HepG2 (cell line): ENCODE results near the gene CST1. TPM values are rescaled to one million over a fixed set of nuclear protein-coding genes. Genes with fewer than 3 reads are reported as not detected.

ENCODE experiments used
- ATAC-seq: fragments of 200-7000 bp; cut with Tn5 transposase; 3 replicates; pipeline ENCODE4 v1.9.1; 2020; ENCODE audit warnings: mild to moderate bottlenecking, moderate library complexity
- BruUV-seq: library from RNA; stranded (reverse); fragments of 400-500 nt; replicated peaks from 2 replicates; lab custom pipeline; 2021; lab: Mats Ljungman, UMichigan
- CTCF ChIA-PET: fragments of 300-600 bp; formaldehyde crosslinking; extraction: SDS; loops from one replicate; lab custom pipeline; 2021; ENCODE audit warnings: low total read pairs, inconsistent platforms, low intra/inter-chr PET ratio; lab: Yijun Ruan, JAX
- POLR2A ChIA-PET: fragments of 350-600 bp; sonication (Branson Sonifier 250); formaldehyde crosslinking; loops from one replicate; lab custom pipeline; 2020; ENCODE audit warnings: antibody characterized with exemption, inconsistent platforms; lab: Yijun Ruan, JAX
- DNase-seq: peaks from one replicate; pipeline ENCODE4 v3.0.0-alpha.2; 2015; ENCODE audit warnings: low spot score
- FAIRE-seq: peaks from 3 replicates; lab custom pipeline; 2011; peaks lifted over from hg19 to GRCh38; lab: Jason Lieb, UNC
- H2AFZ ChIP-seq: one replicate; pipeline ENCODE4 v1.6.1; 2011; ENCODE audit warnings: low read length, inconsistent platforms
- H3K27ac ChIP-seq: fragments of 300-600 bp; 3 replicates; pipeline ENCODE4 v1.8.0; 2011; ENCODE audit warnings: mixed run types, mild to moderate bottlenecking, mixed read lengths, low read length, inconsistent platforms; ENCODE audit not compliant: insufficient read depth; ENCODE audit errors: extremely low read length
- H3K27me3 ChIP-seq, 2 experiments: fragments of 200-600 bp in 1 of 2; 2 replicates in 1 of 2; 3 replicates in 1 of 2; pipeline versions ENCODE4 v1.6.0 to v1.8.0; 2011; ENCODE audit warnings: low read length in 2 of 2, mild to moderate bottlenecking in 2 of 2, moderate library complexity in 2 of 2, inconsistent platforms in 1 of 2; ENCODE audit not compliant: insufficient read depth in 2 of 2, control insufficient read depth in 1 of 2
- H3K36me3 ChIP-seq, 2 experiments: fragments of 200-600 bp in 1 of 2; replicated peaks in 1 of 2; 2 replicates in 1 of 2; 3 replicates in 1 of 2; pipeline versions ENCODE4 v1.5.1 to v1.8.0; 2011; ENCODE audit warnings: low read length in 2 of 2, inconsistent platforms in 1 of 2; ENCODE audit not compliant: insufficient read depth in 2 of 2, control insufficient read depth in 1 of 2
- H3K4me1 ChIP-seq: 2 replicates; pipeline ENCODE4 v1.5.1; 2012; ENCODE audit warnings: low read length, inconsistent platforms; ENCODE audit not compliant: insufficient read depth
- H3K4me2 ChIP-seq: 2 replicates; pipeline ENCODE4 v1.6.0; 2011; ENCODE audit warnings: low read depth, low read length, inconsistent platforms
- H3K4me3 ChIP-seq, 3 experiments: fragments of 200-600 bp in 1 of 3; sonication (generic), shearing (Covaris generic) in 1 of 3; replicated peaks in 1 of 3; 2 replicates each; pipeline ENCODE4 v1.5.1; 2011 to 2016; ENCODE audit warnings: low read length in 3 of 3, inconsistent platforms in 2 of 3, low read depth in 2 of 3, mild to moderate bottlenecking in 2 of 3, control low read depth in 1 of 3, mixed read lengths in 1 of 3; ENCODE audit not compliant: insufficient read depth in 1 of 3
- H3K79me2 ChIP-seq: one replicate; pipeline ENCODE4 v1.6.1; 2011; ENCODE audit warnings: low read length, inconsistent platforms; ENCODE audit not compliant: insufficient read depth
- H3K9ac ChIP-seq: 2 replicates; pipeline ENCODE4 v1.6.0; 2011; ENCODE audit warnings: mild to moderate bottlenecking, low read depth, low read length, inconsistent platforms; ENCODE audit not compliant: insufficient read depth
- H3K9me3 ChIP-seq: 2 replicates; pipeline ENCODE4 v1.5.1; 2012; ENCODE audit warnings: mild to moderate bottlenecking, low read length
- H4K20me1 ChIP-seq: 2 replicates; pipeline ENCODE4 v1.6.0; 2011; ENCODE audit warnings: inconsistent platforms, mild to moderate bottlenecking, low read length, moderate library complexity; ENCODE audit not compliant: insufficient read depth
- AHR ChIP-seq: IDR thresholded peaks from 2 replicates; pipeline ENCODE4 v1.6.1; 2018; ENCODE audit warnings: missing genetic modification reagents, missing compliant biosample characterization
- CBX2 ChIP-seq, 2 experiments: fragments of 200-600 bp in 1 of 2; sonication (generic); formaldehyde crosslinking in 1 of 2; IDR thresholded peaks; 2 replicates each; pipeline versions ENCODE4 v1.7.0 to v1.8.1; 2018 to 2022; ENCODE audit warnings: low read depth in 2 of 2, low read length in 1 of 2, mild to moderate bottlenecking in 1 of 2, missing genetic modification reagents in 1 of 2
- CEBPG ChIP-seq: IDR thresholded peaks from 2 replicates; pipeline ENCODE4 v1.6.1; 2016
- ESRRA ChIP-seq: sonication (generic); formaldehyde crosslinking; IDR thresholded peaks from 2 replicates; pipeline ENCODE4 v1.5.1; 2020; ENCODE audit warnings: mild to moderate bottlenecking, low read depth, missing genetic modification reagents
- KLF13 ChIP-seq: sonication (generic); formaldehyde crosslinking; IDR thresholded peaks from 2 replicates; pipeline ENCODE4 v1.4.0; 2020; ENCODE audit warnings: mild to moderate bottlenecking, missing genetic modification reagents
- PREB ChIP-seq: sonication (generic); formaldehyde crosslinking; IDR thresholded peaks from 2 replicates; pipeline ENCODE4 v1.4.0; 2020; ENCODE audit warnings: missing genetic modification reagents
- RARG ChIP-seq: sonication (generic); formaldehyde crosslinking; IDR thresholded peaks from 2 replicates; pipeline ENCODE4 v1.4.0; 2020; ENCODE audit warnings: low read depth, mild to moderate bottlenecking, missing genetic modification reagents
- SATB2 ChIP-seq: sonication (generic); formaldehyde crosslinking; IDR thresholded peaks from 2 replicates; pipeline ENCODE4 v1.5.0; 2020; ENCODE audit warnings: missing genetic modification reagents
- SMARCE1 ChIP-seq: fragments of 450-650 bp; IDR thresholded peaks from 2 replicates; pipeline ENCODE4 v1.6.1; 2017; ENCODE audit warnings: borderline replicate concordance
- ZNF160 ChIP-seq: sonication (generic); formaldehyde crosslinking; IDR thresholded peaks from 2 replicates; pipeline ENCODE4 v1.8.0; 2022; ENCODE audit warnings: mild to moderate bottlenecking, inconsistent platforms, missing genetic modification reagents
- ZNF7 ChIP-seq: IDR thresholded peaks from 2 replicates; pipeline ENCODE4 v1.6.1; 2016; ENCODE audit warnings: missing biosample characterization, missing genetic modification reagents
- ZNF773 ChIP-seq: sonication (generic); formaldehyde crosslinking; IDR thresholded peaks from 2 replicates; pipeline ENCODE4 v1.4.0; 2020; ENCODE audit warnings: missing genetic modification reagents, borderline replicate concordance
- in situ Hi-C: cut with HindIII; loops from 2 replicates; pipeline ENCODE4 v1.10.0; 2017; ENCODE audit warnings: low pct_unique_long_range_greater_than_20kb; ENCODE audit not compliant: extremely low pct_ligation_motif_present
- intact Hi-C: fragments of 100-400 bp; cut with micrococcal nuclease; formaldehyde crosslinking; loops from one replicate; pipeline ENCODE4 v1.10.0; 2022; ENCODE audit not compliant: unreplicated experiment
- polyA plus RNA-seq, 8 experiments: library from polyadenylated mRNA; depleted of rRNA in 3 of 8; stranded (reverse) in 7 of 8; unstranded in 1 of 8; fragments of >200 nt; fragmentation: Illumina TruSeq in 4 of 8; extraction: Trizol in 4 of 8; gene quantifications; 2 replicates each; pipeline versions ENCODE4 v1.2.1 to v1.2.3, GENCODE V29; 2011 to 2016; ENCODE audit warnings: low read depth in 4 of 8, missing spikeins in 1 of 8, mixed read lengths in 1 of 8; ENCODE audit not compliant: insufficient read depth in 1 of 8
- total RNA-seq, 5 experiments: library from RNA; depleted of rRNA; stranded (reverse); fragments of >200 nt; fragmentation: Illumina TruSeq; extraction: Trizol; gene quantifications; 2 replicates each; pipeline ENCODE4 v1.2.3, GENCODE V29; 2016; ENCODE audit warnings: low read depth in 1 of 5
- TF ChIP-seq, protein P1 (sequence below): IDR thresholded peaks from 2 replicates; pipeline ENCODE4 v1.6.1; 2012; ENCODE audit warnings: low read depth, low read length, improper control_type of control experiment

Gene CST1
- total and polyA plus RNA-seq, 2 of the 13 experiments (the other 11 are each of a cell fraction or from before 2014, with no cell fraction given): 0.09 TPM; not detected in 1

DNA sequence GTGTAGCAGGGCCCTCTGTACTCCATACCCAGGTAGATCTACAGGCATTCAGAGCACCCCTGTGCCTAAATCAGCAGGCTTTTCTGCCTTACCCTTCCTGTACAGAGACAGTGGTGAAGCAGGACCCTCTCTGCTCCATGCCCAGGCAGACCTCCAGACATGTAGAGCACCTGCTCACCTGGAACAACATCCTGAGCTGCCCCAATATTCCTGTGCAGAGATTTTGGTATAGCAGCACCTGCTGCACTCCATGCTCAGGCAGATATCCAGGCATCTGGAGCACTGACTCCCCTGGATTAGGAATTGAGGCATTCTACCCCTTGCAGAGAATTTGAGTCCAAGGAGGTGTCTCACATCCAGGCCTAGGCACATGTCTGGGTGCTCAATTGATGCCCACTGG lies 12.6 kb upstream of the CST1 start:
- Histone ChIP-seq H3K4me3 (no peak overlapping the region), H4K20me1 (no peaks in the 10 kb centered on the region), H3K4me2 (no peak overlapping the region), H3K79me2 (no peaks in the 10 kb centered on the region), H3K9me3 (no peaks in the 10 kb centered on the region), H3K27me3 (peaks cover 0 to 2% of the 10 kb centered on the region in 2 experiments; a peak in 3 of 5 replicates), H3K4me1 (no peaks in the 10 kb centered on the region), H3K9ac (no peak overlapping the region), H2AFZ (no peak overlapping the region), H3K27ac (no peak overlapping the region), H3K36me3 (no peaks in the 10 kb centered on the region)
- in situ Hi-C loops (no loop called here), intact Hi-C loops (no loop called here)
- ChIA-PET CTCF (no interaction called here), POLR2A (no interaction called here)
- DNase-seq (no peak), FAIRE-seq (no peak), ATAC-seq (no peak)
- no peak for TF ChIP-seq SMARCE1
- TF ChIP-seq ZNF773 (CRISPR knock-in tag): no peak
- TF ChIP-seq, protein P1, sequence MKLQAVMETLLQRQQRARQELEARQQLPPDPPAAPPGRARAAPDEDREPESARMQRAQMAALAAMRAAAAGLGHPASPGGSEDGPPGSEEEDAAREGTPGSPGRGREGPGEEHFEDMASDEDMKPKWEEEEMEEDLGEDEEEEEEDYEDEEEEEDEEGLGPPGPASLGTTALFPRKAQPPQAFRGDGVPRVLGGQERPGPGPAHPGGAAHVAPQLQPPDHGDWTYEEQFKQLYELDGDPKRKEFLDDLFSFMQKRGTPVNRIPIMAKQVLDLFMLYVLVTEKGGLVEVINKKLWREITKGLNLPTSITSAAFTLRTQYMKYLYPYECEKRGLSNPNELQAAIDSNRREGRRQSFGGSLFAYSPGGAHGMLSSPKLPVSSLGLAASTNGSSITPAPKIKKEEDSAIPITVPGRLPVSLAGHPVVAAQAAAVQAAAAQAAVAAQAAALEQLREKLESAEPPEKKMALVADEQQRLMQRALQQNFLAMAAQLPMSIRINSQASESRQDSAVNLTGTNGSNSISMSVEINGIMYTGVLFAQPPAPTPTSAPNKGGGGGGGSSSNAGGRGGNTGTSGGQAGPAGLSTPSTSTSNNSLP: no peak
- TF ChIP-seq CEBPG (CRISPR knock-in tag): no peak
- no peak for TF ChIP-seq RARG (CRISPR knock-in tag)
- no peak for TF ChIP-seq KLF13 (CRISPR knock-in tag)
- no peak for TF ChIP-seq PREB
- no peak for TF ChIP-seq ESRRA (CRISPR knock-in tag)
- no peak for TF ChIP-seq SATB2 (CRISPR knock-in tag)
- no peak for TF ChIP-seq CBX2 (IDR thresholded peaks at IDR 0.05; ENCODE audit: low read depth, low read length)
- no peak for TF ChIP-seq CBX2 (CRISPR knock-in tag; IDR thresholded peaks at IDR 0.05; ENCODE audit: low read depth)
- no peak for TF ChIP-seq AHR (CRISPR knock-in tag)
- TF ChIP-seq ZNF160: no peak
- TF ChIP-seq ZNF7 (CRISPR knock-in tag): no peak
- BruUV-seq: no TSS peak
